ENCODE measurements around the gene NT5C2.
A peak's percentile ranks its signal among the peaks of the same experiment; 100 is the strongest.

The NT5C2 gene

GRCh38 chr10:103124420-103125096, 68.5 kb downstream of the NT5C2 start:
- no peak for DNase-seq (ENCODE audit: low spot score)

- DNase-seq (ENCODE audit: low spot score): no peak
Observed at GRCh38 chr10:103123282-103124024, 69.6 kb downstream of the NT5C2 start.

- DNase-seq (ENCODE audit: low spot score): no peak
Observed at GRCh38 chr10:103120977-103121735, 71.9 kb downstream of the NT5C2 start.

- DNase-seq (ENCODE audit: low spot score): no peak
Observed at GRCh38 chr10:103120546-103120945, 72.5 kb downstream of the NT5C2 start.

- no peak for DNase-seq (ENCODE audit: low spot score)
Observed at GRCh38 chr10:103117247-103117646, 75.8 kb downstream of the NT5C2 start.

- no peak for DNase-seq (ENCODE audit: low spot score)
Observed at GRCh38 chr10:103114876-103115275, 78.2 kb downstream of the NT5C2 start.

GRCh38 chr10:103111918-103112877, 80.9 kb downstream of the NT5C2 start:
- no peak for DNase-seq (ENCODE audit: low spot score)

- peak; percentile 79 for DNase-seq (ENCODE audit: low spot score)
Observed at GRCh38 chr10:103111031-103111917, 81.8 kb downstream of the NT5C2 start.

- DNase-seq (ENCODE audit: low spot score): no peak
Observed at GRCh38 chr10:103110407-103110806, 82.7 kb downstream of the NT5C2 start.

- no peak for DNase-seq (ENCODE audit: low spot score)
Observed at GRCh38 chr10:103109821-103110220, 83.3 kb downstream of the NT5C2 start.

GRCh38 chr10:103106539-103106938, 86.5 kb downstream of the NT5C2 start:
- DNase-seq (ENCODE audit: low spot score): no peak

- no peak for DNase-seq (ENCODE audit: low spot score)
Observed at GRCh38 chr10:103105462-103105861, 87.6 kb downstream of the NT5C2 start.

- DNase-seq (ENCODE audit: low spot score): peak; percentile 69
Observed at GRCh38 chr10:103104721-103105120, 88.4 kb downstream of the NT5C2 start.

GRCh38 chr10:103103989-103104388, 89.1 kb downstream of the NT5C2 start:
- DNase-seq (ENCODE audit: low spot score): no peak

GRCh38 chr10:103102195-103102594, 90.9 kb downstream of the NT5C2 start:
- no peak for DNase-seq (ENCODE audit: low spot score)

GRCh38 chr10:103100620-103101019, 92.5 kb downstream of the NT5C2 start:
- DNase-seq (ENCODE audit: low spot score): no peak

- DNase-seq (ENCODE audit: low spot score): no peak
Observed at GRCh38 chr10:103098240-103098639, 94.8 kb downstream of the NT5C2 start.

GRCh38 chr10:103096130-103096529, 96.9 kb downstream of the NT5C2 start:
- no peak for DNase-seq (ENCODE audit: low spot score)

GRCh38 chr10:103095005-103095404, 98.1 kb downstream of the NT5C2 start:
- DNase-seq (ENCODE audit: low spot score): no peak

- DNase-seq (ENCODE audit: low spot score): no peak
Observed at GRCh38 chr10:103090911-103091310, 102.2 kb downstream of the NT5C2 start.

GRCh38 chr10:103089493-103089892, 103.6 kb downstream of the NT5C2 start:
- no peak for DNase-seq (ENCODE audit: low spot score)
